ENCODE data around the gene CTSH.
"Not testable (repeated sequence)": the region's sequence is repeated elsewhere in the genome, so short reads cannot be mapped to it uniquely, and the experiment has no call there.

Gene CTSH

DNA sequence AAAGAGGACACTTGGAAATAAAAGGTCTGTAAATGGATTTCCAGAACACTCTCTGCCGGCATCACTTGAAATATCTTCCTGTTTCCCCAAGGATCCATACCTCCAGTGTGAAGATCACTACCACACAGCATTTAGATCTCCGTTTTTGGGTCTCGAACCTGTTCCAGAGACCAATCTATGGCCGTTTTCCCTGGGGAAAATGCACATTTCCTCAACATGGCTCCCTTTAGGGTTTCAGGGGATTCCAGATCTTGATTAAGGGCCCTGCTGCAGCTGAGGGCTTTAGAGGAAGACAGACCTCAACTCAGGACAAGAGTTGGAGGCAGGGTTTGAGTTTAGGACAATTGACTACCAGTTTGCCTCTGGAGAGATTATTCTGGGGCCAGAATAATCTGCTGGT is 2.1 kb downstream of the CTSH start:
- no peak for DNase-seq (ENCODE audit: low read depth in 3 of 3, low spot score in 1 of 3)

DNA sequence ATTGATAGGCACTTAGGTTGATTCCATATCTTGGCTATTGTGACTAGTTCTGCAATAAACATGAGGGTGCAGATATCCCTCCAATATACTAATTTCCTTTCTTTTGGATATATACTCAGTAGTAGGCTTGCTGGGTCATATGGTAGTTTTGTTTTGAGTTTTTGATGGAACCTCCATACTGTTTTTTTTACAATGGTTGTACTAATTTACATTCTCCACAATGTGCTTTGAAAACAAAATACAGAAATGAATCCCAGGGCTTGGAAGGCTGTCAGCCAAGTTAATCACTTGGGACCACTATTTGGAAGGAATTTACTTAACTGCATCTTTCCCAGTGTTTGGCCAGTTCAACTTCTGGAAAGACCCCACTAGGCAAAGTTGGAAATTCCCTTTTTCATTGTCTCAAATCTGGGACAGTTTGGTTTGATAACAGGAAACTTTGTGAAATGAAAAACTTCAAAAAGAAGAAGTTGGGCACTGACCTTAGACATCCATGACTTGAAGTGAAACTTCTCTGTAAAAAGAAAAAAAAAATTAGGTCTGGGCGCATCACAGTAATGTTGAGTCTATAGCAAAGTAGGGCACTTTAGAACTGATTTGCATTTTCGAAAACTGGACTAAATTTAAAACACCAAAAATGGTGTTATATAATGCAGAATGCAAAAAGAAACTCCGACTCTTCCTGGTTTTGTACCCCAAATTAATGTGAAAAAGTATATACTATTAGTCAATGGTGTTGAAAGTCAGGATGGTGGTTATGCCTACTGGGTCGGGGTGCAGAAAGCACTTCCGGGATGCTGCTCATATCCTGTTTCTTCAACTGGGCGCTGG is 6.0 kb downstream of the CTSH start:
- no peak for DNase-seq (ENCODE audit: low read depth in 3 of 3, low spot score in 1 of 3)

DNA sequence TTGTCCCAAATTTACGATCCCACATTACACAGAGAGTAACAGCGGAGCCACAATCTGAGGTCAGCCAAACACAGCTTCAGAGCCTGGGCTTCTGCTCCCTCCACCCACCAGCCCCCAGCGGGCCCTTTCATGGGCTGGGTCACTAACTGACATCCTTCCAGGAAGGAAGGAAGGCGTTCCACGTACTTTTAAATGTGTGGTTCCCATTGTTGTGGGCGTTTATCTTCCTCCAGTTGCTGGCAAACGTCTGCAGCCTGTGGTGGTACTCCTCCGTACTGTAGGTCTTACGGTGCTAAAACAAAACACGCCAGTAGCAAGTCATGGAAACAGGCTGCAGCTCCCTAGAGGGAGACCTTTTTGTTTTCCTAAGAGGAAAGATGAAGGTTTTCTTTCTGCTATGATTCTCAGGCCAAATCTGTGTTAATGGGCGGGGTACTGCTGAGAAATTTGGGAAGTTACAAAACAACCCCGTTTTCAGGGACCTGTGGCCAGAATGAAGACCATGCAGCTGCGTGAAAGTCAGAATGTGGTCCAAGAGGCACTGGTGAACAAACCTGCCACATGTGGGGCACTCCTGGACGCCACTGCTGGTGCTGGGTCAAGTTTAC is 7.6 kb downstream of the CTSH start:
- DNase-seq (ENCODE audit: low read depth in 3 of 3, low spot score in 1 of 3), result no peak

DNA sequence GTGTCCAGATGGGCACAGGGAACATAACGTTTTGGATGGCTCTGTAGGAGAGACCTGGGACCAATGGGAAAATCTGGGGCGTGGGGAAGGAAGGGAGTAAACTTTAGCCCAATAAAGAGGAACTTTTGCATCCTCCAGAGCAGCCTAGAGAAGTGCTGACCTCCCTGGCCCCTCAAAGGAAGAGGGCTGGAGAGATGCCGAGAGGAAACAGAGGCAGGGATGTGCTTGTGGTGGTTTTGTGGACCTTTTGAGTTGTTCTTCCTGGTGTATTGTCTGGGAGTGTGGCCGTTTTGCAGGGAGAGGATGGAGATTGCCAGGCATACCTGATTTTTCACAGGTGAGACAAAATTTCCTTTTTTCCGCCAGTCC is 10.2 kb downstream of the CTSH start:
- no peak for DNase-seq (ENCODE audit: low read depth in 3 of 3, low spot score in 1 of 3)

DNA sequence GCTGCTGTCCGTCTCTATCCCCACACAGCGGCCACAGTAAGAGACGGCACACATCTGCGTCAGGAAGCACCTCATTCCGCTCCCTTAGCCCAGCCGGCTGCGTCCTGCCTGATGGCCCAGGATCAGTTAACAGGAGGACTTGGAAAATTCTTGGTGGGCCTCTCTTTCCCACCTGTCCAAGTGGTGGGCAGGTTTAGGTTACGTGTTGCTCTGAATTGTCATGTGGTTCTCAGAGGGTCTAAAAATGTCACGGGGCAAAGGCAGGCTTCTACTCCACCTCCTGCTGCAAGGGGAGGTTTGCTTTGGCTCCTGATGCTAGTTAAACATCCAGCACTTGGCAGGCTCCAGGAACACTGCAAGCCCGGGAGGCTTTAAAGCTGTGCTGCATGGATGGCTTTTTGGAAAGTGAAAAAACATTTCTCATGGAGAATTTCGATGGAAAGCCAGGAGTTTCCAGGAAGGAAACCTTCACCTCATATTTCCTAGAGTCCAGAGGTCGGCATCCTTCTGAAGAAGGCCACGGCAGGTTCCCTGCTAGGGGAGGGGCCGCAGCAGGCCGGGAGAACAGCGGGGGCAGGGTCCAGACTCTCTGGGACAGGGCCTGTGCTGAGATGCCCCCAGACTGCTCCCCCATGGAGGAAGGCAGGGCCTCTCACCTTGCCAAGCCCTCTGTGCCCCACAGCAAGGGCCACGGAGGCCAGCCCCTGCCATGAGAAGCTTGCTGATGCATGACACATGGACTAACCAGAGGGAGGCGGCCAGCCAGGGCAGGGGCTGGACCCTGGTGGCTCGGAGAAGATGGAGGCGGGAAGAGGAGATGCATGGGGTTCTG is 10.8 kb downstream of the CTSH start:
- no peak for DNase-seq (ENCODE audit: low read depth in 3 of 3, low spot score in 1 of 3)

DNA sequence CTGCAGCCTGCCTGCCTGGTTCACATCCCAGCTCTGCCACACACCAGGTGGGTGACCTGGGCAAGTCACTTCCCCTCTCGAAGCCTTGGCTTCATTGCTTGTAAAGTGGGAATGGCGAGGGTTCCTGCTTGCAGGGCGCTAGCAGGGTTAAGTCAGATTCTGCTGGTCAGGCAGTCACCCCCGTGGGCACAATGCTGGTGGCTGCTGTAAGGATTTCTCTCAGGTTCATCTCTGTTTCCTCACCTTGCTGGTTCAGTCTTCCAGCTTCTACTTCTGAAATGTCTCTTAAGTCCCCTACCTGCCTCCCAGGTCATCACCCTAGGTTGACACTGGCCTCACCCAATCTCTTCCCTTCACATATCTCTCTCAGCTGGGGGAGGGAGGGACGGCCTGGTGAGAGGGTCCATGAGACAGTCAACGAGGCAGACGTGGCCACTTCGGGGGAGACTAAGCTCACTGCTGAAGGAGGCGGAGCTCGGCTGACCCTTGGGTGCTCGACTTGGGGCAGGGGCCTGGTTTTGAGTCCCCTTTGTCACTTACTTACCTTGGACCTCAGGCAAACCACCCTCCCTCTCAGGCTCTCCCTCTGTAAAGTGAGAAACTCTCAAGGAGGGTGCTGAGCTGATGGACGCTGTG is 11.5 kb downstream of the CTSH start:
- no peak for DNase-seq (ENCODE audit: low read depth in 3 of 3, low spot score in 1 of 3)

DNA sequence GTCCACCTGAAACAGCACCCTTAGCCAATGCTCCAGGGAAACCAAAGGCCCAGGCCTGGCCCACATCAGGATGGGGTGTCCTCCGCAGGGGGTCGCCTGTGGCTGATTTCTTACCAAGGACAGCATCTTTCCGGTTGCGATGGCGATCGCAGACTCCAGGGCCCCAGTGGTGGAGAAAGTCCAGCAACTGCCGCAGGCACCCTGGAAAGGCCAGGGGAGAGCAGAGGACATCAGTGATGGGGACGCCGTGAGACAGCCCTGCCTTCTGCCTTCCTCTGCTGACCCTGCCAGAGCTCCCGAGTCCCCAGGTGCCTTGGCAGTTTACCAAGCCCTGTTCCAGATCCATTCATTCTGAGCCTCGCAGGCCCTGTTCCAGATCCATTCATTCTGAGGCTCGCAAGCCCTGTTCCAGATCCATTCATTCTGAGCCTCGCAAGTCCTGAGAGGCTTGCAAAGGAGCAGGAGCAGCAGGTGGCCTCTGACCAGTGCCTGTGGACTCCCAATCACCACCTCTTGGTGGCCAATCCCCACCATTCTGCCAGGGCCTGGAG is 12.5 kb downstream of the CTSH start:
- DNase-seq (ENCODE audit: low read depth in 3 of 3, low spot score in 1 of 3), result no peak

DNA sequence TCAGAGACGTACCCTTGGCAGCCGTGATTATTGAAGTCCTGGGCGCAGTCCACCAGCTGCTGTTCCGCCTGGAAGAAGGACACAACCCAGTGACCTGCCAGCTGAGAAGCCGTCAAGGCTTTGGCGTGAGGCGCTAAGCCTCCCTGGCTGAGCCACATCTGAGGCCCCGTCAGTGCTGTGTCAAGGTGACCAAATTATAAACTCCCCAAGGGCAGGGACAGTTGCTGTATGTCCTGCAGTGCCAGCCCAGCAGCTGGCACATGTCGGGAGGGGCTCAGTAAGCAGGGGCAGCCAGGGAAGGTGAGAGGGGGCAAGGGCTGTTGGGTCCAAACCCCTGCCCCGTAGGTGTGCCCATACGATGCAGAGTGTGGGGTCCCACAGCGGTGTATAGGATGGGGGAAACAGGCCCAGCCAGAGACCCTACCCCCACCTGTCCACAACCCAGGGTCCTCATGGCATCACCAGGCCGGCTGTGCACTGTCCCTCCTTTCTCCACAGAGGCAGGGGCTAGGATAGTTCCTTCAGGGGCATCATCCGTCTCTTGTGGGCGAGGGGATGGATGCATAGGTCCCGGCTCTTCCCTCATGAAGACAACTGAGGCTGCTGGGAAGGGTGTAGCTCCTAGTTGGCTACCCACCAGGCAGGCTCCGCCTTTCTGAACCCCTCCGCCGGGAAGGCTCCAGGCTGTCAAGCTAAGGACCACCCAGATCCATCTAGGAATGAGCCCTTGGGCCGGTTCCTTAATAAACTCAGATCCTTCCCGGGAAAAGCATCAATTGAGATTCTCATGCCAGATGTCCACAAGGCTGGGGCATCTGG is 13.2 kb downstream of the CTSH start:
- no peak for DNase-seq (ENCODE audit: low read depth in 3 of 3, low spot score in 1 of 3)

DNA sequence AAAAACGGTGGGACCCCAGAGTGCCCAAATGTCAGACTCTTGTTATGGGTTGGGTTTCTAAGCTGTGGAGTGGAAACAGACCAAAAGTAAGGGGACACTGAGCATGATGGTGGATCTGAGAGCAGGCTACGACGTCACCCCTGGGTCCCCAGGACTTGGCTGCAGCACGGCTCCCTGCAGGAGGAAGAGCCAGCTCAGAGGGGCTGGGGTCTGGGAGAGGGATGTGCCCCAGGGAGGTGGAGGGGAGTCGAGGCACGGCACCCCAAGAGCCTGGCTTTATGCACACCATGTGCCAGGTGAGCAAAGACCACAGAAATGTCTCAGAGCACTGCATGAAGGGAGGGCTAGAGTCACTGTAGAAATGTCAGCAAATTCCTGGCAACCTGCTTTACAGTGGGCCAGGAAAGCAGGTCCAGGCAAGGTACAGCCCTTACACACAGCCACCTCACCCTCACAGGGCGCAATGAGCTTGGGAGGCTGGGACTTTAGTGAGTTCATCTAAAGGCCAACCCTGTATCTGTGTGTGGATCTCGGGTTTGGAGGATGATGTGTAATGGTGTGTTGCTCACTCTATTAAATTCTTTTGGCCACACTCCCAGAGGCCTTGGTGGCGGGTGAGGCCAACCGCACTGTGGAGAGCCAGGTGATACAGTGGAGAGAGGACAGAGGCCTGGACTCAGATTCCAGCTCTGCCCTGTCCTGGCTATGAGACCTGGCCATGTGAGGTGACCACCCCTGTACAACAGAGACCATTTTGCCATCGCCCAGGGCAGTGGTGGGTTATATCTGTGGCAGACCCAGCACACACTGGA is 14.1 kb downstream of the CTSH start:
- no peak for DNase-seq (ENCODE audit: low read depth in 3 of 3, low spot score in 1 of 3)

DNA sequence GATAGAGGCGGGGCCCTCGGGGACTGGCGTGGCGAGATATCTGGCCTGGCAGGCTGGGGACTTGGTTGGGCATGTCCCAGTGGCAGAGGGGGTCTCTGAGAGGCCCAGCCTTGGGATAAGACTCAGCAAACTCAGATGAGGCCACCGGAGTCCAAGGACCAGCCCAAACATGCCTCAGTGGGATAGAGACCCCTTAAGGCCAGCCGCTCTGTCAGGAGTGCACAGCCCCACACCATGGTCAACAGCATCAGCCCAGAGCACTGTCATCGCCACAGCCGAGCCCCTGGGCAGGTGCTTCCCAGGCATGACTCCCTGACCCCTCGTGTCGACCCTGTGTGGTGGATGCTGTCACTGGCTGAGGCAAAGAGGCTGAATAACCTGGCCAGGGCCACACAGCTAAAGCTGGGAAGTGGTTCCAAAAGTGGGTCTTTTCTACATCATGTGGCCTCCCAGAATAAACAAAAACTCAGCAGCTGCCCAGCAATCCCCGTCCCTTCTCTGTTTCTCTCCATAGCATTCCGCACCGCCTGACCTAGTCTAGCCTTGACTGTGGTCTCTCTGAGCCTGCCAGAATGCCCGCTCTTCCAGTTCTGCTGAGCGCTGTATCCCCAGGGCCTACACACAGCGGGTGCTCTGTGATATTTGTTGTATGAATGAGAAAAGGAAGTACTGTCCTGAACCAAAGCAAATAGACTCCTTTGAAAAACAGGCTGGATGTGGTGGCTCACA is 15.1 kb downstream of the CTSH start:
- no peak for DNase-seq (ENCODE audit: low read depth in 3 of 3, low spot score in 1 of 3)

DNA sequence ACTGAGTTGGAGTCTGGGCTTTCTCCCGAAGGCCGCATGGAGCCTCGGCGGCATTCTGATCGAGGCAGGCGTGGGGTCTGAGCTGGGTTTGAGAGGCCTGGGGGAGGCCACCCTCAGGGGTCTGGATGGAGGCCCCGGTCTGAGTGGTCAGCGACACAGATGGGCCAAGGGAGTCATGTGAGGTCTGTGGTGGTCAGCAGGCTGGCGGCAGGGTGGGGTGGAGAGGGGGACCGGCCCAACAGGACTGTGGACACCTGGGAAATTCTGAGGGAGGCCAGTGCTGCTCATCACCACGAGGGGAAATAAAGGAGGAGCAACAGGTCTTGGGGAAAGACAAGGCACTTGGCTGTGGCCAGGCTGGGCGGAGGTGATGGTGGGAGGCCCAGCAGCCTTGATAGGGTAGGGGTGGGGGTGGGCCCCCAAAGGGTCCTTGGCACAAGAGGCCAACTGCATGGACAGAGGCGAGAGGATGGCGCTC is 16.2 kb downstream of the CTSH start:
- no peak for DNase-seq (ENCODE audit: low read depth in 3 of 3, low spot score in 1 of 3)

DNA sequence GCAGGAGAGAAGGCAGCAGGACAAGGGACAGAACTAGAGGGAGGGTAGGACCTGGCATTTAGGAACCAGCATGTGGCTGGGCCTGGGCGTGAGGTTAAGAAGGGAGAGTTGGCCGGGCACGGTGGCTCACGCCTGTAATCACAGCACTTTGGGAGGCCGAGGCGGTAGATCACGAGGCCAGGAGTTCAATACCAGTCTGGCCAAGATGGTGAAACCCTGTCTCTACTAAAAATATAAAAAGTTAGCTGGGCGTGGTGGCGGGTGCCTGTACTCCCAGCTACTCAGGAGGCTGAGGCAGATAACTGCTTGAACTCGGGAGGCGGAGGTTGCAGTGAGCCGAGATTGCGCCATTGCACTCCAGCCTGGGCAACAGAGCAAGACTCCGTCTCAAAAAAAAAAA is 16.7 kb downstream of the CTSH start:
- DNase-seq (ENCODE audit: low read depth in 3 of 3, low spot score in 1 of 3), result not testable (repeated sequence)

DNA sequence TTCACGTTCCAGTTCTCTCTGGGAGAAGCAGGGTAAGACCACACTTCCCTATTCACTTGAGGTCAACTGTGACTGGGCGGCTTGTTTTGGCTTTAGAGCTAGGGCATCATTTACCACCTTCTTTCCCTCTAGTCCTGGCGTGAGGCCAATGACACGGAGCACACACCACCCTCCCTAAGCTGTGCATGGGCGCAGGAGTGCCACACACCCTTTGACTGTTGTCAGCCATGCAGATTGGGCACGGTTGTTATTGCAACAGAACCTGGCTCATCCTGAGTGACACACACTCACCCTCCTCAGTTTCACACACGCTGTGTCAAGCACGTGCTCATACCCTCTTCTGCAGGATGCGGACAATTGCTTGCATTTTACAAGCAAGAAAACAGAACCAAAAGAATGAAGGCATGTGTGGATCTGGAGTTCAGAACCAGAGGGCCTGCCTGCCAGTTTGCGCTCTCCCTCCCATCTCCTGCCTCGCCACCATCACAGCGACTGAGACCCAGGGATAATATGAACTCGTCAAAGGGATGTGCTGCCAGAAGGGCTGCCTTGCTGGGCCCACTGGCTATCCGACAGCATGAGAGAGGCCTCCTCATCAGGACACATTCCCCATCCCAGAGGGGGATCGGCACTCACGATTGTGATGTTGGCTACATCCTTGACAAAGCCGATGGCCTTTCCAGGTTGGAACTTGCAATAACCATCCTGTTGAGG is 17.6 kb downstream of the CTSH start:
- no peak for DNase-seq (ENCODE audit: low read depth in 3 of 3, low spot score in 1 of 3)

DNA sequence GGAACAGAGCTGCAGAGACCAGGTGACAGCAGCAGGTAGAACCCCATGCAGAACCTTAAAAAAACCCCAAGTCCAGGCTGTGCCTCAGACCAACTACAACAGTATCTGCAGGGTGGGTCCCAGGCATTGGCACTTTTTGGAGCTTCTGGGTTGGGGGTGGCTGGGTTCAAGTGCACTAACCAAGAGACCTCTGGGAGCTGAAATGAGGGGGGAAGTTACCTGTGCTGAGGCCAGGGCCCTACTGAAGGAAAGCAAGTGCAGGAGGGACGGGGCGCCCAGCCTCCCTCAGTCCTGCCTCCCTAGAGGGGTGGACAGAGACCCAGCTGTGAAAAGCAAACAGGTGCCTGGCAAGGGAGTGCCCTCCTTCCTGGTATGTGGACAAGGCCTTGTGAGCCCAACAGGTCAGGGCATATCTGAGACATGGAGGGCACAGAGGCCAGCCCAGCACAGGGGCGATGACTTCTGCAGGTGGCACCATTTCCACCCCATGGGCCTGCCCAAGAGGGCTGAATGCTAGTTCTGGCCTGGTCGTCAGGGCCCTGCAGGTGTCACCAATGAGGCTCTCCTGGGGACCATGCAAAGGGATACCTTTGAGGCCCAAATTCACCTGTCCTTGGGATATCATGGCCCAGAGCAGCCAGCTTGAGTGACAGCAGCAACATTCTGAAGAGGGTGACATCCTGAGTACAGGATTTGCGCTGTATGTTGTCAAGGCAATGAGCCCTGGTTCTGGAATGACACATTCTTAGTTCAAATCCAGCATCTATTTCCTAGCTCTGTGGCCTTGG is 18.7 kb downstream of the CTSH start:
- no peak for DNase-seq (ENCODE audit: low read depth in 3 of 3, low spot score in 1 of 3)

DNA sequence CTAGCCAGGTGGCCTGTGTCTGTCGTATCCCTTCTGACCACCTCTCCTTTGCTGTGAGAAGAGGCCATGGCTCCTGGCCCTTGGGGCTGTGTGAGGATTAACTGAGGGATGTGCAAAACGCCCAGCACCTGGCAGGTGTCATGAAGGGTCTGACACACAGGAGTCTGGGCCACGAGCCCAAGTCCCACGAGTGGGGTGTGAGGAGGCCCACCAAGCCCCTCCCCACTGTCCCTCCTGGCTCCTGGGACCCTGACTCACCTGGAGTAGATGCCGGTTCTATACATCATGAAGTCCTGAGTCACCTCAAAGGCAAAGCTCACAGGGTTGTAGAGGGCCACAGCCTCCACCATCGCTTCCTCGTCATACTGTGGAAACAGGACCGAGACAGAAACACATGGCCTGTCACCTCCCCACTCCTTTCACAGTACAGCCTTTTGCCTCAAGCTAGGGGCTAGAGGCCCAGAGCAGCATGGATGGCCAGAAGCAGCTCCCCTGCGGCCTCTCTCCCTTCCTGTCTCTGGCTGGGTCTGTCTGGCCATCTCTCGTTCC is 19.7 kb downstream of the CTSH start:
- DNase-seq (ENCODE audit: low read depth in 3 of 3, low spot score in 1 of 3), result no peak

DNA sequence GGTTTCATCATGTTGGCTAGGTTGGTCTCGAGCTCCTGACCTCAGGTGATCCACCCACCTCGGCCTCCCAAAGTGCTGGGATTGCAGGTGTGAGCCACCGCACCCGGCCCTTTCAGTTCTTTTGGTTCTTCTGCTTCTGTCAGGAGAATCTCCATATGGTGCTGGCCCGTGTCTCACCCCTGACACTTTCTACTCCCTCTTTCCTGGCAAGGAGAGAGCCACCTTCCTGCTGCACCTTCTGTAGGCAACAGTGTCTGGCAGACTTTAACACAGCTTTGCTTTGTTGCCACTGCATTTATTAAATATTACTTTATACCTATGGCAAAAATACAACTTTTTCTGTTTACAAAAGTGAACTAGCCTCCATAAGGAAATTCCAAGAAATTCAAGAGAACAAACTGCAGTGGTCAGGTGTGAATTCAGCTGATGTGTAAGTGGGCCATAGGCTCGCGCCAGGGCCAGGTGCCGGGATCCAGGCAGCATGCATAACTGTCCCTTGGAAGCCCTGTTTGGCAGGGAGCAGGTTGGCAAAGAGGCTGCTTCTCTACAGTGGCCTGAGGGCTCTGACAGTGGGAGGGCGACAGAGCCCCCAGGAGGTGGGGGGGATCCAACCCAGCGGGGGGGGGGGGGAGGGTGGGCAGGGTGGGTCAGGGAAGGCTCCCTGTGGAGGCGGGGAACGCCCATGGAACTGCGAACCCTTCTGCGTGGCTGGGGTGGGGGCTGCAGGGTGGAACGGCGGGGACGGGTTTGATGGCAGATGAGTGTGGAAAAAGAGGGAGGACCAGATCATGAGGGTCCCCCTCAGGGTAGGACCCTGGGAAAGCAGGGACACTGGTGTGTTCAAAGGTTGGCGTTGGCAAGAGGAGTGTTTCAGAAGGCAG is 21.1 kb downstream of the CTSH start:
- DNase-seq (ENCODE audit: low read depth in 3 of 3, low spot score in 1 of 3), result no peak
